ENCODE data around the gene SLC51B.

GRCh38 chr15:64997066-64997465 is 48.1 kb upstream of the SLC51B start:
- TF ChIP-seq CTCF (IDR thresholded peaks at IDR 0.05) (no peak), POLR2A (IDR thresholded peaks at IDR 0.05) (no peak)

Measured in right lobe of liver (tissue), 4 donors.